Measurements from ENCODE around the gene SKIDA1.

- TF ChIP-seq RARB (CRISPR knock-in tag; IDR thresholded peaks at IDR 0.05), result no peak
- TF ChIP-seq BACH2 (CRISPR knock-in tag; IDR thresholded peaks at IDR 0.05; ENCODE audit: borderline replicate concordance), result no peak
- no peak for TF ChIP-seq GLIS3 (CRISPR knock-in tag; IDR thresholded peaks at IDR 0.05)
These were observed 45.7 kb downstream of the SKIDA1 start for GRCh38 chr10:21479570-21480315.
